Measurements from ENCODE around the gene OR51E2.

The OR51E2 gene

DNA sequence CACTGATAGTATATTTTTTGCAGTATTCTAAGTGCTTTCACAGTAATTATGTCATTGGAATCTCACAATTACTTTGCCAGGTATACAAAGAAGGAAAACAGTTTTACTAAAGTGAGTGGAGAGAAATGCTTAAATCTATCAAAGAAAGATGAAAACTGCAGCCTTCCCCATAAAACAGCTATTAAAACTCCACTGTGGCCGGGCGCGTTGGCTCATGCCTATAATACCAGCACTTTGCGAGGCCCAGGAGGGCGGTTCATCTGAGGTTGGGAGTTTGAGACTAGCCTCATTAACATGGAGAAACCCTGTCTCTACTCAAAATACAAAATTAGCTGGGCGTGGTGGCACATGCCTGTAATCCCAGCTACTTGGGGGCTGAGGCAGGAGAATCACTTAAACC, 34.8 kb downstream of the OR51E2 start:
- DNase-seq (ENCODE audit: low spot score) = no peak

DNA sequence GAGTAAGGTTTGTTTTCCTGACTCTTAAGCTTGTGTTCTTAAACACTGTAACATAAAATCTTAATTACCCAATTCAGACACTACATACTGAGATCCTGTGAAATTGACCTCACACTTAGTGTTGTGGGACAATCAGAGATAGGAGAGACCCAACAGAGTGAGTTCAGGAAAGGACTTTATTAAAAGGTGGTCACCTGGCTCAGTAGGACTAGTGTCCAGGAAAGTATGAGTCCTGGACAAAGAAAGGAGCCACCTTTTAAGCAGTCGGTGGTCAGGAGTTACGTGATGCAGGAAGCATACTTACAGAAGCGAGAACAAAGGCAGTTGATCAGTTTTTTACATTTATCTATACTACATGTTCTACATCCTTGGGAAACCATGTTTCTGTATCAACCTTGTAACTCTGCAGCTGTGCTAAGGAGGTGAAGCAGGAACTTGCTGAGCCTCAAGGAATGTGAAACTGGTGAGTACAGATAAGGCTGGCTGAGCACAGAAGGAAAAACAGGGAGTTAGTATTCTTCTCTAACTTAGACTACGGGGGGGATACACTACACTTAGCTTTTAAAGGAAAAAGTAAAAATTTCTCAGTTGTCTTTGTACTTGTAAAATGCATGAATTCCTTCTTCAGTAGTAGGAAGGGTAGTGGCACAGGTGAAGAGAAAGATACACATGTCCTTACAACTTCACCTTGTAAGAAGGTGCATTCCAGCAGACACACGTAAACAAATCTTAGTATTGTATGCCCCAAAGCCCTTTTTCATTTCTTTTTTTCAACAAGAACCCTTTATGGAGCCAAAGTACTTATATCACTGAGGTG, 38.8 kb downstream of the OR51E2 start:
- DNase-seq (ENCODE audit: low spot score) = no peak

DNA sequence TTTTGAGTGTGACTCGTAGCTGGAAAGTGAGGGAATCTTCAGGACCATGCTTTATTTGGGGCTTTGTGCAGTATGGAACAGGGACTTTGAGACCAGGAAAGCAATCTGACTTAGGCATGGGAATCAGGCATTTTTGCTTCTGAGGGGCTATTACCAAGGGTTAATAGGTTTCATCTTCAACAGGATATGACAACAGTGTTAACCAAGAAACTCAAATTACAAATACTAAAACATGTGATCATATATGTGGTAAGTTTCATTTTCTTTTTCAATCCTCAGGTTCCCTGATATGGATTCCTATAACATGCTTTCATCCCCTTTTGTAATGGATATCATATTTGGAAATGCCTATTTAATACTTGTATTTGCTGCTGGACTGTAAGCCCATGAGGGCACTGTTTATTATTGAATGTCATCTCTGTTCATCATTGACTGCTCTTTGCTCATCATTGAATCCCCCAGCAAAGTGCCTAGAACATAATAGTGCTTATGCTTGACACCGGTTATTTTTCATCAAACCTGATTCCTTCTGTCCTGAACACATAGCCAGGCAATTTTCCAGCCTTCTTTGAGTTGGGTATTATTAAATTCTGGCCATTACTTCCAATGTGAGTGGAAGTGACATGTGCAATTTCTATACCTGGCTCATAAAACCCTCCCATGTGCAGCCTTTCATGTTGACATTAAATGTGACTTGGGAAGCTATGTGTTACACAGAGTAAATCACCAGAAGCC, 42.9 kb downstream of the OR51E2 start:
- no peak for DNase-seq (ENCODE audit: low spot score)

DNA sequence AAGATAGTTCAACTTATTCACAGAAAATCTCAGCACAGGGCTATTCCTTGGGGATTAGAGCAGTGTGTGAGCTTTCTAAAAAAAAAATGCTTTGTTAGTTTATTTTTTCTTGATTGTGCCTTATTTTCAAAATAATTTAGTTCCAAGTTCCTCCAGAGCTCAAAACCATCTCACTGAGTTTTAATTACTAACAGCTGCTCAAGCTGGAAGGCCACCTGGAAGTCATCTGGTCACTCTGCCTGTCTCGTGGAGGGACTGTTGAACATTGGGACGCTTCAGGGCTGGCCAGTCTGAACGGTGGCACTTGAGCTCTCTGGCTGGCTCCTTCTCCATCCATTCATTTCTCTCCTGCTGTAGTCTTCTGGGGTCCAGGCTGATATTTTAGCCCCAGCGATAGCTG, 49.9 kb downstream of the OR51E2 start:
- DNase-seq (ENCODE audit: low spot score) = no peak

DNA sequence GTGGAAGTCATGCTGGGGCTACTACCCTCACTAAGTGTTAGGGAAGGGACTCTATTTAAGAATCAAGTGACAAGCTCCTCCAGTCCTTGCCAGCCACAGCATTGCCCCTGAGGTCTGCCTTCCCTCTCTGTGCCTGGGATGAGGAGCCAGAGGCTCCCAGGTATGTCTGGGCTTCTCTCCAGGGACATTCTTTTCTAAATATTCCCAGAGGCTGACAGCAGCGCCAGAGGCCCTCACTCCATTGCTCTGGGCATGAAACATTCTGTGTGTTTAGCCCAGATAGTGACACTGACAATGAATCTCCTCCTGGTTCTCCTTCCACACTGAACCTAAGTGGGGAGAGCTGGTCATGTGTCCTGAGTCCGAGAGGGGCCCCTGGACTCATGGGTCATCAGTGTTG, 51.7 kb downstream of the OR51E2 start:
- no peak for DNase-seq (ENCODE audit: low spot score)

DNA sequence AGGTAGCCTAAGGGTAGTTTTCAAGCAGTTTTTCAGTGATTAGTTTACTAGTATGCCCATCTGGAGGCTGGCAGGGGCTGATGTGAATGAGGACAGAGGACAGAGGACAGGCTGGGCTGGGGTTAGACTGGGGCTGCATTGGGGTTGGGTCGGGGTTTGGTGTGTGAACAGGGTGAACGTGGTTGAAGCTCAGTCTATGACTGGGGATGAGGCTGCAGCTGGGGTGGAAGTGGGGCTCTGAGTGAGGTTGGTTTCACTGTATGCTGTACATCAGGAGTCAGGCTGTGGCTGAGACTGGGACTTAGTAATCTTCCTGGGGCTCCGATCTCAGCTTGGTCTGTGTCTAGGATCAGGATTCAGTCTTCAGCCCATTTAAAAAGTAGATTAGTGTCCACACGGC, 53.4 kb downstream of the OR51E2 start:
- no peak for DNase-seq (ENCODE audit: low spot score)

DNA sequence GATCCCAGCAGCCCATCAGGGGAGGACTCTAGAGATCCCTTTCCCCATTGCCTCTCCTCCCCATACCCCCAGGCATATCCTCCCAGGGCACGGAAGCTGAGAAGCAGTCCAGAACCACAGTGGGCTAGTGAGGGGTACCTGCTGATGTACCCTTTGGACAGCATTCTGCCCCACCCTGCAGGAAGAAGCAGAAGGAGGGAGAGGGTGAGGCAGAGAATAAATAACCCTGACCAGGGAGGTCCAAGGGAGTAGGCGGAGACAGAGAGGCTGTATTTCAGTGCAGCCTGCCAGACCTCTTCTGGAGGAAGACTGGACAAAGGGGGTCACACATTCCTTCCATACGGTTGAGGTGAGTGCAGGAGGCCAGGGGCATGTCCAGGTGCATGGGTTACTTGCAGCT, 54.0 kb downstream of the OR51E2 start, which contains the start of gene OR51E1:
OR51E1 (plus strand) TSS at position 301 of the 400 bp plus-strand sequence. CDS start 8,545 bp downstream, outside the sequence.
- no peak for DNase-seq (ENCODE audit: low spot score)

DNA sequence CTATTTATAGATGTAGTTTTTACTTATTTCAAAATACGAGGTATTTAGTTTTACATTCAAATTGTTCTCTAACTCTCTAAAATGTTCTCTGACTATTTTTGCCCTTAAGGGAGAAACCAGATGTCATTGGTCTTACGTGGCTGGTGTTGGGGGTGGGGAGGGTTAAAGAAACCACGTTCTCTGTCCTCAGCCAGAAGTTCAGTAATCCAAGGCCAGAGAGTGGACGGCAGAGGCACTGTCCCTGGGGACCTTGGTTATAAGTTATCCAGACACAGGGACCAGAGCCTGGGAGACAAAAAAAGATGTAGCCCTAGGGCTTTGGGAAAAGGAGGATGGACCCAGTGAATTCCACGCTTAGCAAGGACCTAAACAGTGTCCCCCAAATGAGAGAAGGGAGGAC, 54.6 kb downstream of the OR51E2 start:
- no peak for DNase-seq (ENCODE audit: low spot score)

DNA sequence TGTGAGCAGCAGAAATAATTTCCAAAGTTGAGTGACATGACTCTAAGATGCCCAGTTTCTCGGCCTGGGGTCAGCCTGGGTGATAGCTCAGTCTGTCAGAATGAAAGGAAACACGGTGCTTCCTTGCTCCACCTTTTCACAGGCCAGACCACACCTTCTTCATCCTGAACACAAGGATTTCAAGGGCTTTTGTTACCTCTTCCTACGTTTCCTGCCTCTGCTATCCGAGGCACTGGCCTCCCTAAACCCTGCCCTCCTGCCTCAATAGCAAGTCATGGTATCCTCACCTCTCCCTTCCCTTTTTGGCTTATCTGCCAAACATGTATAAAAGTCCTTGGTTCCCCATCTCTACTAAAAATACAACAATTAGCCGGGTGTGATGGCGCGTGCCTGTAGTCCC, 55.6 kb downstream of the OR51E2 start:
- no peak for DNase-seq (ENCODE audit: low spot score)

DNA sequence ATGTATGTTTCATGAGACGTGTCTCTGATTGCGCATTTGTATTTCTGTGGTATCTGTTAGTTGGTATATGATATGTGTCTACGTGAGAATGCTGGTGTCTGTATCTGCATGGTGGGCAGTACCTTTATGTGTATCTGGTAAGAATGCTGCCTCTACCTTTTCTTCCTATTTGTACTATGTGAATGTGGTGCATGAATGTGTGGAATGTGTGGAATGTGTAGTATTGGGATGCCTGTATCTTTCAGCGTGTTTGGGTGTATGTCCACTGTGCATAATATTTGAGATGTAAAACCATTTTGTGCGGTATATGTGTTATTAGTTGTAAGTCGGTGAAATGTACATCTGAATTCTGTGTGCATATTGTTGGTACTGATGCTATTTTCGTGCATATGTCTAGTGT, 56.2 kb downstream of the OR51E2 start:
- no peak for DNase-seq (ENCODE audit: low spot score)

DNA sequence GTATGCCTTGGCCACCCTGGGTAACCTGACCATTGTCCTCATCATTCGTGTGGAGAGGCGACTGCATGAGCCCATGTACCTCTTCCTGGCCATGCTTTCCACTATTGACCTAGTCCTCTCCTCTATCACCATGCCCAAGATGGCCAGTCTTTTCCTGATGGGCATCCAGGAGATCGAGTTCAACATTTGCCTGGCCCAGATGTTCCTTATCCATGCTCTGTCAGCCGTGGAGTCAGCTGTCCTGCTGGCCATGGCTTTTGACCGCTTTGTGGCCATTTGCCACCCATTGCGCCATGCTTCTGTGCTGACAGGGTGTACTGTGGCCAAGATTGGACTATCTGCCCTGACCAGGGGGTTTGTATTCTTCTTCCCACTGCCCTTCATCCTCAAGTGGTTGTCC, 57.7 kb downstream of the OR51E2 start:
- no peak for DNase-seq (ENCODE audit: low spot score)

DNA sequence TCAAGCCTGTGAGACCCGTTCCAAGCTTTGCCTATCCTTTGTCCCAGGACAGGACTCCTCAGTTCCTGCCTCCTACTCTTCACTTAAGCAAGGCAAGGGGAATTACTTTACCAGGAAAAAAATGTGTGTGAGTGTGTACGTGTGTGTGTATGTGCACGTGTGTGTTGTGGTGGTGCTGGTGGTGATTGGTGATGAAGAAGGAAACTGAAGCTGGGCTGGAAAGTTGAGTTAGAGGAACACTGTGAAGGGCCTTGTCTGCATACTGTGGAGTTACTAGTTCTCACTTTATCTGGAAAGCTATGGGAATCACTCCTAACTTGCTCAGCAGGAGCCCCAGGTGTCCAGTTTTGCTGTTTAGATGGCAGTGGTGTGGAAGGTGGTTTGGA, 60.0 kb downstream of the OR51E2 start:
- no peak for DNase-seq (ENCODE audit: low spot score)

DNA sequence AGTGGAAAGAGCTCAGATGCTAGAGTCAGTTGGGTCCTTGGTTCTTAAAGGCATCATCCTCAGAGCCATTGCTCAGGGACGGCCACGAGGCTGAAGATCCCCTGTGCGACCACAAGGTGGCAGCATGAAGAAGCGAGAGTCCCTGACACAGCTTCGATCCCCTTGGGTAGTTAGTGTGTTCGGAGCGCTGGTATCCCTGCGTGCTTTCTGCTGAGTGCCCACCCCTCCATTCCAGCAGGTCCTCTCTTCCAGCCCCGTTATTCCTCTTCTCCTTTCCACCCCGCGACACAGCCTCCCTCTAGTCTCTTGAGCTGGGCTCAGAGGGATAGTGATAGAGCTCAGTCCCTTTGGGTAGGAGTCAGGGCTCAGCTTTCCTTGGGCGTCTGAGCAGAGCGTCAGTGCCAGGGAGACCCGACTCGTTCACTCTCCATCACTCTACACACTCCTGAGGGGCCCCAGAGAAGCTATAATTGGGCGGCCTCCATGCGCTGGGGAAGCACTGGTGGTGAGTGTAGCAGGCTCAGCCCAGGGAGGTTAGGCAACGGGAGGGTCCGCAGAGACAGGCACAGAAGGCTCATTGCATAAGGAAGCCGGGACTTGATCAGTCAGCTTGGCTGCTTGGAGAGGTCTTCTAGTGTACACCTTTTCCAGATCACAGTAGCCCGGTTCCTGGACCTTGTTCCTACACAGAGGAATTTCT, 60.5 kb downstream of the OR51E2 start, which contains the start of gene OR51D1:
OR51D1 (plus strand) TSS at position 516 of the 700 bp plus-strand sequence. CDS start 2,314 bp downstream, outside the sequence.
- peak; percentile 26 for DNase-seq (ENCODE audit: low spot score)

DNA sequence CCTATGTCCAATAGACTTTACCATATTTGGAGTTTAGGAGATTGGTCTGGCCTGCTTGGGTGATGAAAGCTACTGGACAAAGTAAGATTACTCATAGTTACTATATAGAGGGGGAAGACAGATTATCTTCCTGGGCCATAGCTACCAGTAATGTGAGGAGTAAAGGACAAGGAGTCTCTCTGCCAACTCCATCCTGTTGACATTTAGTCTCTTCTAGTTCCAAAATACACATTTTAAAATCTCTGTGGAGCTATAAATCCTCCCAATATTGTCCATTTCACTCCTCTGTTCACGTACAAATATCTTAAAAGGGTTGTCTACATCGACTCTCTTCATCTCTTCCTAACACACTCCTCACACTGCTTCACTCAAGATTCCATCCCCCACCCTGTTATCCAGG, 61.5 kb downstream of the OR51E2 start:
- no peak for DNase-seq (ENCODE audit: low spot score)
